IMR-90 (cell line): ENCODE data around the gene ADCY5. TPM values are rescaled to one million over a fixed set of nuclear protein-coding genes. Genes with fewer than 3 reads are reported as not detected.

Experiments used
- ATAC-seq: fragments of 200-7000 bp; cut with Tn5 transposase; 2 replicates; pipeline ENCODE4 v1.9.1; 2020; ENCODE audit warnings: low read depth, mild to moderate bottlenecking, moderate library complexity
- BruUV-seq: library from RNA; stranded (reverse); fragments of 400-500 nt; replicated peaks from 2 replicates; lab custom pipeline; 2021; lab: Mats Ljungman, UMichigan
- CTCF ChIA-PET: fragments of 300-600 bp; formaldehyde crosslinking; extraction: SDS; loops from one replicate; lab custom pipeline; 2021; ENCODE audit warnings: antibody characterized with exemption; lab: Yijun Ruan, JAX
- POLR2A ChIA-PET: fragments of 300-600 bp; sonication (Branson Sonifier 250); formaldehyde crosslinking; loops from one replicate; lab custom pipeline; 2022; ENCODE audit warnings: antibody characterized with exemption; ENCODE audit not compliant: unreplicated experiment; lab: Charles Lee
- DNase-seq: peaks from one replicate; pipeline ENCODE4 v3.0.0; 2013
- H2AFZ ChIP-seq: replicated peaks from 2 replicates; pipeline ENCODE3; 2013; ENCODE audit warnings: low read length, mild to moderate bottlenecking; ENCODE audit not compliant: poor library complexity
- H2AK5ac ChIP-seq: 2 replicates; pipeline ENCODE4 v1.6.1; 2013; ENCODE audit warnings: low read depth, low read length, inconsistent platforms
- H2AK9ac ChIP-seq: replicated peaks from 2 replicates; pipeline ENCODE3; 2013; ENCODE audit warnings: mild to moderate bottlenecking, low read depth, low read length, moderate library complexity; ENCODE audit not compliant: poor library complexity
- H2BK120ac ChIP-seq: 2 replicates; pipeline ENCODE4 v1.6.1; 2013; ENCODE audit warnings: low read depth, low read length, inconsistent platforms
- H2BK15ac ChIP-seq: 3 replicates; pipeline ENCODE4 v1.6.1; 2013; ENCODE audit warnings: low read depth, low read length, inconsistent platforms
- H2BK20ac ChIP-seq: 2 replicates; pipeline ENCODE4 v1.6.1; 2013; ENCODE audit warnings: low read depth, mild to moderate bottlenecking, inconsistent platforms, low read length, moderate library complexity
- H2BK5ac ChIP-seq: 2 replicates; pipeline ENCODE4 v1.6.1; 2013; ENCODE audit warnings: mild to moderate bottlenecking, low read depth, low read length, inconsistent platforms; ENCODE audit not compliant: poor library complexity, severe bottlenecking
- H3K14ac ChIP-seq: replicated peaks from 2 replicates; pipeline ENCODE4 v1.6.1; 2013; ENCODE audit warnings: low read depth, low read length, inconsistent platforms
- H3K18ac ChIP-seq: 2 replicates; pipeline ENCODE4 v1.6.1; 2013; ENCODE audit warnings: low read depth, low read length, control low read depth
- H3K23ac ChIP-seq: 2 replicates; pipeline ENCODE4 v1.6.1; 2013; ENCODE audit warnings: low read depth, low read length, inconsistent platforms
- H3K27ac ChIP-seq: 2 replicates; pipeline ENCODE4 v1.5.1; 2013; ENCODE audit warnings: mild to moderate bottlenecking, control low read depth, low read length; ENCODE audit not compliant: insufficient read depth
- H3K27me3 ChIP-seq: 2 replicates; pipeline ENCODE4 v1.6.1; 2013; ENCODE audit warnings: low read length; ENCODE audit not compliant: control insufficient read depth, insufficient read depth
- H3K36me3 ChIP-seq: 2 replicates; pipeline ENCODE4 v1.6.1; 2013; ENCODE audit warnings: low read length, mixed read lengths; ENCODE audit not compliant: control insufficient read depth, insufficient read depth
- H3K4ac ChIP-seq: 2 replicates; pipeline ENCODE4 v1.6.1; 2013; ENCODE audit warnings: low read depth, low read length, inconsistent platforms
- H3K4me1 ChIP-seq: 2 replicates; pipeline ENCODE4 v1.6.1; 2013; ENCODE audit warnings: low read length, mixed read lengths; ENCODE audit not compliant: control insufficient read depth, insufficient read depth
- H3K4me2 ChIP-seq: 2 replicates; pipeline ENCODE4 v1.6.1; 2013; ENCODE audit warnings: low read depth, mild to moderate bottlenecking, control low read depth, low read length, moderate library complexity
- H3K4me3 ChIP-seq: 2 replicates; pipeline ENCODE4 v1.5.1; 2013; ENCODE audit warnings: low read depth, mild to moderate bottlenecking, control low read depth, low read length, moderate library complexity; ENCODE audit not compliant: insufficient read depth
- H3K56ac ChIP-seq: 2 replicates; pipeline ENCODE4 v1.6.1; 2013; ENCODE audit warnings: low read length, inconsistent platforms; ENCODE audit not compliant: insufficient read depth; ENCODE audit errors: extremely low read depth
- H3K79me1 ChIP-seq, 2 experiments: 2 replicates each; pipeline ENCODE4 v1.6.1; 2013; ENCODE audit warnings: low read length in 2 of 2, inconsistent platforms in 1 of 2, low read depth in 1 of 2
- H3K9ac ChIP-seq: 2 replicates; pipeline ENCODE4 v1.6.1; 2013; ENCODE audit warnings: low read depth, low read length, control low read depth
- H3K9me1 ChIP-seq: 2 replicates; pipeline ENCODE4 v1.6.1; 2013; ENCODE audit warnings: low read length, inconsistent platforms; ENCODE audit not compliant: insufficient read depth
- H3K9me3 ChIP-seq: 2 replicates; pipeline ENCODE4 v1.6.1; 2013; ENCODE audit warnings: low read length; ENCODE audit not compliant: control insufficient read depth, insufficient read depth
- H4K20me1 ChIP-seq: 2 replicates; pipeline ENCODE4 v1.6.1; 2013; ENCODE audit warnings: low read length, inconsistent platforms; ENCODE audit not compliant: insufficient read depth
- H4K5ac ChIP-seq: 2 replicates; pipeline ENCODE4 v1.6.1; 2013; ENCODE audit warnings: mild to moderate bottlenecking, low read depth, low read length, control low read depth
- H4K8ac ChIP-seq, 2 experiments: 2 replicates each; pipeline ENCODE4 v1.6.1; 2013; ENCODE audit warnings: low read depth in 2 of 2, low read length in 2 of 2, control low read depth in 1 of 2, inconsistent platforms in 1 of 2
- H4K91ac ChIP-seq: 2 replicates; pipeline ENCODE4 v1.6.1; 2013; ENCODE audit warnings: low read depth, low read length, inconsistent platforms; ENCODE audit not compliant: insufficient read depth
- RAD21 ChIP-seq: IDR thresholded peaks from 2 replicates; pipeline ENCODE4 v1.6.1; 2012; ENCODE audit warnings: low read length, improper control_type of control experiment
- WGBS, 2 experiments: methylation state at CpG; one replicate each; pipeline versions ENCODE4 v1.1.5 to v1.1.7; 2013; ENCODE audit warnings: missing lambda C conversion rate in 2 of 2; ENCODE audit not compliant: insufficient read length in 1 of 2; ENCODE audit errors: extremely low coverage in 2 of 2; 5-methylcytosine and 5-hydroxymethylcytosine counted together
- dilution Hi-C: fragments of 300-500 bp; cut with HindIII; formaldehyde crosslinking; loops from one replicate; pipeline ENCODE4 v1.14.3; 2018; ENCODE audit warnings: low sequenced_read_pairs; ENCODE audit not compliant: unreplicated experiment
- in situ Hi-C: fragments of 300-500 bp; cut with MboI; formaldehyde crosslinking; loops from 3 replicates; pipeline ENCODE4 v1.14.3; 2019; ENCODE audit warnings: low sequenced_read_pairs, inconsistent platforms, mixed read lengths
- intact Hi-C: fragments of 100-400 bp; cut with micrococcal nuclease; formaldehyde crosslinking; loops from 2 replicates; pipeline ENCODE4 v1.10.0; 2022
- polyA plus RNA-seq, 3 experiments: library from polyadenylated mRNA; depleted of rRNA; stranded (reverse); fragments of >200 nt; gene quantifications; 2 replicates each; pipeline ENCODE4 v1.2.3, GENCODE V29; 2012; ENCODE audit warnings: low replicate concordance in 1 of 3
- total RNA-seq: library from RNA; depleted of rRNA; stranded (reverse); fragments of >200 nt; gene quantifications from 2 replicates; pipeline ENCODE4 v1.2.3, GENCODE V29; 2012

The ADCY5 gene
- total and polyA plus RNA-seq, 2 of the 4 experiments (the other 2 are of a cell fraction): 0.14 to 0.18 TPM

DNA sequence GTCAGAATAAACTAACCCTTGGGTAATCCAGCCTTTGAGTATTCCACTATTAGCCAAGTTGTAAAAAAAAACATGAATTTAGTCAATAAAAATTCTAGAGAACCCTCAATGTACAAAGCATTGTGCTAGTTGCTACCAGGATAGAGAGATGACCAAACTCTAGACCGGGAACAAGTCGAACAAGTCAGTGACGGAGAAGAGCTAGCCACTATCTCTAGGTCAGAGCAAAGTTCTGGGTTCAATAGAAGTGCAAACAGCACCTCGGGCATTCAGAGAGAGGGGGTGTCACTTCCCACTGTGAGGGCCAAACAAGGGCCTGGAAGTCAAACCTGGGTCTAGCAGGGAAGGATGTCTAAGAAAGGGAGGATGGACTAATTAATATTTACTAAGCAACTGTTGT is 2.3 kb upstream of the ADCY5 start:
- H3K4me2 ChIP-seq: no peak overlapping the region
- no peak overlapping the region for H4K91ac ChIP-seq
- DNase-seq (no peak), ATAC-seq (no peak)
- no peak overlapping the region for H3K18ac ChIP-seq
- H3K36me3 ChIP-seq: no peaks in the 10 kb centered on the region
- BruUV-seq: no TSS peak
- no peak overlapping the region for H2BK20ac ChIP-seq
- H2BK120ac ChIP-seq: no peak overlapping the region
- no peak overlapping the region for H3K4me3 ChIP-seq
- CTCF ChIA-PET: interaction anchor here (0.7 kb wide), 1 partner anchor 108 kb away, joined by 3 read pairs; no protein-coding TSS in a partner anchor
- no peak overlapping the region for H2BK15ac ChIP-seq
- H2AK5ac ChIP-seq: no peak overlapping the region
- no peak for TF ChIP-seq RAD21
- H3K56ac ChIP-seq: no peak overlapping the region
- no peak overlapping the region for H2BK5ac ChIP-seq
- no peak overlapping the region for H3K9ac ChIP-seq
- H3K9me3 ChIP-seq: peaks cover 2% of the 10 kb centered on the region; the same call in 1 of the 2 replicates
- H3K9me1 ChIP-seq: no peaks in the 10 kb centered on the region
- H3K14ac ChIP-seq: no peak overlapping the region
- peaks cover 69% of the 10 kb centered on the region for H3K27me3 ChIP-seq
- POLR2A ChIA-PET: no interaction called here
- H3K4ac ChIP-seq: no peak overlapping the region
- H4K5ac ChIP-seq: no peak overlapping the region
- H3K4me1 ChIP-seq: no peaks in the 10 kb centered on the region
- H3K23ac ChIP-seq: no peak overlapping the region
- in situ Hi-C loops: no loop called here
- H4K8ac ChIP-seq: no peak overlapping the region
- no peak overlapping the region for H2AFZ ChIP-seq
- intact Hi-C loops: no loop called here
- H2AK9ac ChIP-seq: no peak overlapping the region
- H3K27ac ChIP-seq: no peak overlapping the region
- no peaks in the 10 kb centered on the region for H3K79me1 ChIP-seq
- dilution Hi-C loops: no loop called here
- WGBS, 2 experiments: 80% methylated on average over 1 of the region's 4 CpGs; no CpG with 5 or more reads in 1 of the 2 experiments
- H4K20me1 ChIP-seq: no peaks in the 10 kb centered on the region; the same call in 1 of the 2 replicates
